ENCODE data around the gene CNTRL. TPM values are rescaled to one million over a fixed set of nuclear protein-coding genes. Genes with fewer than 3 reads are reported as not detected.

The CNTRL gene
- total and polyA plus RNA-seq, 2 of the 8 experiments (the other 6 are each of a cell fraction or from before 2014, with no cell fraction given) = 5.1 to 13.9 TPM

DNA sequence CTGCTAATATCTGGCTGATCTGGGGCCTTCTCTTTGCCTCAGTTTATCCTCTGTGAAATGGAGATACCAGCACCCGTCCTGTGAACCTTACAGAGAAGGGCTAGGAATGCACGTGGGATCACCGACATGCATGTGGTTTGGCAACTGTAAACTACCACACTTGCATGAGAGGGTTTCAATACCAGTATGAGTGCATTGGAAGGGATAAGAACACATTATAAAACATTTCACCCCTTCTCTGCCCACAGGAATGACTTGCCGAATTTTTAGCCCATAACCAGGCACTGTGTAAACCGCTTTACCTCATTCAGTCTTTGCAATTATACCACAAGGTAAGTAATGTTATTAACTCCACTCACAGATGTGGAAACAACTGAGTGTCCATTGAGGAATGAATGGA, 135.8 kb downstream of the CNTRL start:
- Histone ChIP-seq H3K27me3 (replicated peaks in 1 of 4; ENCODE audit: control insufficient read depth in 3 of 4, extremely low read depth in 1 of 4, insufficient read depth in 3 of 4, low read length in 3 of 4) (no peaks in the 10 kb centered on the region), H2BK12ac (ENCODE audit: low read depth, low read length) (no peak overlapping the region), H3K36me3 (ENCODE audit: control insufficient read depth in 2 of 4, insufficient read depth in 4 of 4, low read length in 3 of 4) (no peaks in the 10 kb centered on the region), H3K56ac (replicated peaks; ENCODE audit: insufficient read length, low read depth, low read length) (no peak overlapping the region), H3K79me2 (ENCODE audit: control insufficient read depth in 1 of 2, insufficient read depth in 2 of 2, low read length in 2 of 2) (no peaks in the 10 kb centered on the region), H3K23me2 (ENCODE audit: low read depth, low read length) (0 out of 2 replicates have a peak, but pooled peaks cover 2% of the 10 kb centered on the region), H3K4ac (replicated peaks; ENCODE audit: insufficient read length, low read depth, low read length) (no peak overlapping the region), H2BK120ac (replicated peaks; ENCODE audit: low read depth, low read length) (no peak overlapping the region), H3K79me1 (ENCODE audit: low read depth, low read length) (no peaks in the 10 kb centered on the region), H3K4me1 (replicated peaks in 1 of 4; ENCODE audit: control insufficient read depth in 3 of 4, insufficient read depth in 4 of 4, low read length in 3 of 4) (peaks cover 3 to 12% (median 5%) of the 10 kb centered on the region in 4 experiments; a peak in 5 of 7 replicates), H3K9me3 (ENCODE audit: insufficient read depth in 2 of 2, low read depth in 1 of 2, low read length in 1 of 2) (no peaks in the 10 kb centered on the region), H3K4me2 (ENCODE audit: insufficient read depth in 1 of 2, low read depth in 2 of 2, low read length in 2 of 2) (no peak overlapping the region), H2BK5ac (ENCODE audit: low read depth, low read length) (no peak overlapping the region), H4K20me1 (replicated peaks in 1 of 2; ENCODE audit: control insufficient read depth in 1 of 2, insufficient read depth in 2 of 2, low read length in 2 of 2) (no peaks in the 10 kb centered on the region), H3K18ac (ENCODE audit: extremely low read depth, low read length) (no peak overlapping the region), H2AFZ (ENCODE audit: low read length) (no peak overlapping the region), H2BK20ac (ENCODE audit: low read length) (no peak overlapping the region), H3K23ac (ENCODE audit: insufficient read length) (no peak overlapping the region), H3K27ac (ENCODE audit: low read depth, low read length) (no peak overlapping the region), H2AK5ac (ENCODE audit: low read depth, low read length) (no peak overlapping the region), H4K8ac (ENCODE audit: extremely low read depth, insufficient read depth, low read length) (no peak overlapping the region; the same call in 1 of the 2 replicates), H2BK15ac (ENCODE audit: low read length) (no peak overlapping the region), H4K91ac (replicated peaks; ENCODE audit: insufficient read length, low read length) (no peak overlapping the region), H3K9ac (replicated peaks in 1 of 4; ENCODE audit: extremely low read depth in 1 of 4, low read depth in 3 of 4, low read length in 3 of 4) (no peak overlapping the region), H3K14ac (ENCODE audit: insufficient read length) (no peak overlapping the region), H4K5ac (ENCODE audit: insufficient read length, low read depth, low read length) (no peak overlapping the region), H3K4me3 (ENCODE audit: extremely low read depth in 1 of 4, insufficient read depth in 2 of 4, low read depth in 3 of 4, low read length in 4 of 4) (no peak overlapping the region)
- TF ChIP-seq POLR2AphosphoS5 (IDR thresholded peaks at IDR 0.05; ENCODE audit: low read depth, low read length) (no peak), RNF2 (IDR thresholded peaks at IDR 0.05; ENCODE audit: borderline replicate concordance, low read depth, low read length, missing control alignments, poor library complexity, severe bottlenecking) (no peak), SP4 (IDR thresholded peaks at IDR 0.05; ENCODE audit: low read length) (no peak), RXRA (IDR thresholded peaks at IDR 0.05; ENCODE audit: insufficient read depth, low read depth, low read length) (no peak), EGR1 (IDR thresholded peaks at IDR 0.05; ENCODE audit: borderline replicate concordance, low read depth, low read length) (no peak), SP1 (IDR thresholded peaks at IDR 0.05; ENCODE audit: low read depth, low read length) (no peak), TCF12 (IDR thresholded peaks at IDR 0.05; ENCODE audit: low read depth, low read length) (no peak), FOSL1 (IDR thresholded peaks at IDR 0.05; ENCODE audit: insufficient read depth, low read depth, low read length) (no peak), PHF8 (conservative IDR thresholded peaks at IDR 0.05; ENCODE audit: low read depth, low read length) (no peak), EP300 (IDR thresholded peaks at IDR 0.05; ENCODE audit: borderline replicate concordance in 1 of 2, low read depth in 2 of 2, low read length in 2 of 2) (no peak), CHD2 (IDR thresholded peaks at IDR 0.05; ENCODE audit: low read length) (no peak), HDAC2 (IDR thresholded peaks at IDR 0.05; ENCODE audit: borderline replicate concordance in 1 of 2, low read depth in 2 of 2, low read length in 2 of 2) (no peak), BACH1 (IDR thresholded peaks at IDR 0.05; ENCODE audit: low read length) (no peak), TAF7 (optimal IDR thresholded peaks at IDR 0.05; ENCODE audit: borderline replicate concordance, low read depth, low read length) (no peak), CHD1 (IDR thresholded peaks at IDR 0.05; ENCODE audit: low read depth, low read length) (no peak)
- 84% methylated on average over 5 of the region's 5 CpGs; no CpG with 5 or more reads in 1 of the 2 experiments for WGBS, 2 experiments (ENCODE audit: extremely low coverage in 1 of 2, insufficient coverage in 1 of 2, insufficient read length in 1 of 2, insufficient replicate concordance in 2 of 2, low coverage in 1 of 2, low lambda C conversion rate in 2 of 2, missing lambda C conversion rate in 1 of 2)
- ChIA-PET POLR2A (ENCODE audit: partially characterized antibody) (no interaction called here), CTCF (ENCODE audit: partially characterized antibody) (interaction anchor here (1.5 to 5.4 kb wide), 3 partner anchors 71 to 191 kb away, joined by 4 to 70 read pairs (median 42); no protein-coding TSS in a partner anchor)
- FAIRE-seq (no peak), DNase-seq (ENCODE audit: low read depth in 1 of 2, low spot score in 2 of 2) (no peak)
